Kidney (tissue), 14 donors: ENCODE results near the gene ATP8B2. TPM values are rescaled to one million over a fixed set of nuclear protein-coding genes. Genes with fewer than 3 reads are reported as not detected.

Source experiments
- DNase-seq, 5 donors: peaks; one replicate each; pipeline ENCODE4 v3.0.0-alpha.2; 2013 to 2020
- FAIRE-seq: peaks from 2 replicates; lab custom pipeline; 2012; peaks lifted over from hg19 to GRCh38; lab: Jason Lieb, UNC
- H3K27ac ChIP-seq, 2 donors: one replicate each; pipeline ENCODE4 v1.7.0; 2013; ENCODE audit warnings: low read depth in 2 of 2, low read length in 2 of 2, inconsistent platforms in 1 of 2
- H3K27me3 ChIP-seq: one replicate; pipeline ENCODE4 v1.7.1; 2013; ENCODE audit warnings: low read length, inconsistent platforms; ENCODE audit not compliant: control insufficient read depth, insufficient read depth
- H3K36me3 ChIP-seq, 3 donors: one replicate each; pipeline versions ENCODE4 v1.7.0 to v1.7.1; 2013; ENCODE audit warnings: low read length in 3 of 3, control low read depth in 1 of 3, inconsistent platforms in 1 of 3; ENCODE audit not compliant: insufficient read depth in 3 of 3, control insufficient read depth in 2 of 3
- H3K4me1 ChIP-seq, 3 donors: one replicate each; pipeline versions ENCODE4 v1.7.0 to v1.7.1; 2013; ENCODE audit warnings: low read length in 3 of 3, inconsistent platforms in 1 of 3, low read depth in 1 of 3; ENCODE audit not compliant: control insufficient read depth in 2 of 3, insufficient read depth in 2 of 3
- H3K4me3 ChIP-seq, 3 donors: one replicate each; pipeline versions ENCODE4 v1.7.0 to v1.8.1; 2013; ENCODE audit warnings: low read length in 3 of 3, control low read depth in 1 of 3, inconsistent platforms in 1 of 3
- H3K9ac ChIP-seq, 3 donors: one replicate each; pipeline versions ENCODE4 v1.7.0 to v1.7.1; 2013; ENCODE audit warnings: low read length in 3 of 3, control low read depth in 1 of 3, inconsistent platforms in 1 of 3
- H3K9me3 ChIP-seq, 3 donors: one replicate each; pipeline versions ENCODE4 v1.7.0 to v1.7.1; 2013; ENCODE audit warnings: low read length in 3 of 3, control low read depth in 1 of 3, inconsistent platforms in 1 of 3; ENCODE audit not compliant: control insufficient read depth in 2 of 3, insufficient read depth in 1 of 3
- CTCF ChIP-seq: IDR thresholded peaks from 3 replicates; pipeline ENCODE4 v1.5.1; 2012; ENCODE audit warnings: mild to moderate bottlenecking, moderate library complexity, borderline replicate concordance; ENCODE audit not compliant: insufficient read depth; ENCODE audit errors: extremely low read depth
- intact Hi-C: fragments of 100-400 bp; cut with DNase I; formaldehyde crosslinking; loops from one replicate; pipeline ENCODE4 v1.11.1; 2022
- polyA plus RNA-seq: library from polyadenylated mRNA; stranded (reverse); fragments of 350-450 nt; fragmentation: Illumina TruSeq; extraction: RNeasy Lipid Tissue Mini Kit (QIAGEN cat#74804); gene quantifications from one replicate; pipeline ENCODE4 v1.2.3, GENCODE V29; 2014; ENCODE audit warnings: low read depth, low replicate concordance; ENCODE audit not compliant: insufficient read depth
- total RNA-seq: library from RNA; stranded (reverse); fragmentation: NEBNext Ultra II Directional; extraction: Animal tissue kit (Norgen Biotek cat#: 25700); gene quantifications from one replicate; pipeline ENCODE4 v1.2.1, GENCODE V29; 2021
- donor health status: control.
- donor health status: control.
- donor health status: control.
- donor health status: control.
- donor health status: control.
- donor health status: DM: yes; HTN: yes; CAD: no.
- donor health status: Normal renal cell carcinoma (clear cell type).

Gene ATP8B2
- total and polyA plus RNA-seq, 2 donors from 2014 or later: 6.2 to 40.9 TPM

GRCh38 chr1:154350383-154350782 lies 25.1 kb downstream of the ATP8B2 start:
- DNase-seq (no peak), FAIRE-seq (no peak)
- H3K4me3 ChIP-seq: no peak overlapping the region
- H3K4me1 ChIP-seq: peaks cover 4 to 17% (median 12%) of the 10 kb centered on the region in 3 donors
- intact Hi-C loops: no loop called here
- H3K9ac ChIP-seq: no peak overlapping the region
- no peak for TF ChIP-seq CTCF
- H3K27ac ChIP-seq: no peak overlapping the region
- H3K9me3 ChIP-seq: no peaks in the 10 kb centered on the region
- H3K36me3 ChIP-seq: peaks cover 0 to 12% (median 6%) of the 10 kb centered on the region in 3 donors
- H3K27me3 ChIP-seq: no peaks in the 10 kb centered on the region

DNA sequence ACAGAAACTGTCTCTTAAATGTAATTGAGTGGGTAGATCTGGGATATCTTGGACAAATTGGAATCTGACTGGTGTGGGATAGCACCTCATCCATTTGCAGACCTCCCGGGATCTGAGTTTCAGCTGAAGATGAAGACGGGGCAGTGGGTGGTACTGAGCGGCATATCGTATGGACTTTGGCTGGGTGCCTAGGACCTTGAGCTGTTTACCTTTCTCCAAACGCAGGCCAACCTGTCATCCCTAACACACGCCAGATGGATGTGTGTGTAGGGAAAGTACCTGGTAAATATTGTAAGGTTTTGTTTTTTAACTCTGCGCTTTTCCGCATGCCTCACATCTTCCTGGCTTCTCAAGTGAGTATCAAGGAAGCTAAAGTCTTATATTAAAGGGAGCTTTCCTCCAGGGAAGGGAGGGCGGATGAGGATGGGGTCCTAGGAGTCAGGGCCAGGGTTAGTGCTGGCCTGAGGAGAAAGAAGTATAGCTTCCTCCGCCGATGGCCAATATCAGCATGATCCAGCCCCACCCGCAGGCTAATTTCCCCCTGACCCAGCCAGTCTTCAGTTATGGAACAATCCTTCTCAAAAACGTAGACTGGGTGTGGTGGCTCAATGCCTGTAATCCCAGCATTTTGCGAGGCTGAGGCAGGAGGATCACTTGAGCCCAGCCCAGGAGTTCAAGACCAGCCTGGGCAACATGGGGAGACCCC lies 26.2 kb downstream of the ATP8B2 start:
- Histone ChIP-seq H3K27ac (no peak overlapping the region), H3K9ac (no peak overlapping the region), H3K9me3 (no peaks in the 10 kb centered on the region), H3K27me3 (no peaks in the 10 kb centered on the region), H3K4me3 (no peak overlapping the region), H3K36me3 (peaks cover 0 to 2% (median under 1%) of the 10 kb centered on the region in 3 donors), H3K4me1 (peaks cover 4 to 17% (median 12%) of the 10 kb centered on the region in 3 donors)
- intact Hi-C loops: no loop called here
- no peak for TF ChIP-seq CTCF
- DNase-seq (no peak), FAIRE-seq (no peak)

DNA sequence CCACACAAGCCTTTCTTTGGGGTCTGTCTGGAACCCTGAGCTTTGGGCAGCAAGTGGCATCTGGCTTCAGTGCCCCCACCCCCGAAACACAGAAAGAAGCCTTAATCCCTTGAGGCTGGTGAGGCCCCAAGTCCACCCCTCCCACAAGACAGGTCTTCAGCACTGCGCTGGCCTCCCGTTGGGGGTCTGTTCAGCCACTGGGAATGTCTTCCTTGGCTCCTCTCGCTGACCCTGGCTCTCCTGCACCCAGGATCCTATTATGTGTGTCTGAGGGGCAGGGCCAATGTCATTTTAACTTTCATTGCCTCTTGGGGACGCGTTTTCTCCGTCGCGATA lies 26.9 kb downstream of the ATP8B2 start:
- no peak for TF ChIP-seq CTCF
- Histone ChIP-seq H3K27me3 (no peaks in the 10 kb centered on the region), H3K27ac (peak overlapping the region; percentile 60 to 82), H3K9ac (peak overlapping the region in 2 of 3 donors; percentile 29 to 81), H3K4me3 (peak overlapping the region in 2 of 3 donors; percentile 59 to 79), H3K9me3 (no peaks in the 10 kb centered on the region), H3K4me1 (peaks cover 4 to 17% (median 12%) of the 10 kb centered on the region in 3 donors), H3K36me3 (peaks cover 0 to 2% (median 0%) of the 10 kb centered on the region in 3 donors)
- intact Hi-C loops: no loop called here
- FAIRE-seq (no peak), DNase-seq (peak in 1 of 5 donors; percentile 70)
